GM23248 (cell line): Measurements from ENCODE around the gene CHMP6.

Experiments
- EZH2 ChIP-seq: fragments of 200-600 bp; sonication (generic); IDR thresholded peaks from 2 replicates; pipeline ENCODE4 v1.6.1; 2018; ENCODE audit warnings: antibody characterized with exemption, mild to moderate bottlenecking; ENCODE audit not compliant: insufficient read depth, poor library complexity, severe bottlenecking
- EZH2phosphoT487 ChIP-seq: fragments of 200-600 bp; sonication (generic); IDR thresholded peaks from 2 replicates; pipeline ENCODE4 v1.6.1; 2018; ENCODE audit warnings: antibody characterized with exemption, moderate library complexity, mild to moderate bottlenecking, low read depth; ENCODE audit not compliant: insufficient read depth

GRCh38 chr17:81037026-81037797 lies 45.6 kb downstream of the CHMP6 start:
- no peak for TF ChIP-seq EZH2
- TF ChIP-seq EZH2phosphoT487, result no peak
